HCT116 (cell line): ENCODE results near the gene TOP3B. TPM values are rescaled to one million over a fixed set of nuclear protein-coding genes. Genes with fewer than 3 reads are reported as not detected.

ENCODE experiments used
- ATAC-seq: fragments of 200-7000 bp; cut with Tn5 transposase; 2 replicates; pipeline ENCODE4 v1.9.1; 2020; ENCODE audit warnings: mild to moderate bottlenecking, moderate library complexity
- BruUV-seq: library from RNA; stranded (reverse); fragments of 400-500 nt; replicated peaks from 2 replicates; lab custom pipeline; 2021; lab: Mats Ljungman, UMichigan
- CTCF ChIA-PET: fragments of 300-600 bp; sonication (Branson Sonifier 250); formaldehyde crosslinking; loops from one replicate; lab custom pipeline; 2021; ENCODE audit warnings: antibody characterized with exemption; lab: Charles Lee
- POLR2A ChIA-PET: fragments of 300-600, 350-600 bp; sonication (Branson Sonifier 250); formaldehyde crosslinking; loops from one replicate; lab custom pipeline; 2021; ENCODE audit warnings: antibody characterized with exemption; lab: Charles Lee
- RAD21 ChIA-PET, 2 experiments: fragments of 300-600 bp; sonication (Branson Sonifier 250); formaldehyde crosslinking; loops; one replicate each; lab custom pipeline; 2023; ENCODE audit warnings: low total read pairs in 2 of 2; ENCODE audit not compliant: uncharacterized antibody in 2 of 2, unreplicated experiment in 2 of 2, low non-redundant PET in 1 of 2; lab: Charles Lee
- DNase-seq: peaks from one replicate; pipeline ENCODE4 v3.0.0-alpha.2; 2010; ENCODE audit warnings: low read depth, low spot score
- H2AFZ ChIP-seq: fragments of 200-600 bp; shearing (Covaris generic), sonication (generic); 2 replicates; pipeline ENCODE4 v1.6.1; 2017; ENCODE audit warnings: low read depth, mixed run types, mixed read lengths, antibody characterized with exemption, low read length; ENCODE audit not compliant: poor library complexity, severe bottlenecking
- H3K27ac ChIP-seq: 2 replicates; pipeline ENCODE4 v1.5.1; 2012; ENCODE audit warnings: low read depth, low read length
- H3K27me3 ChIP-seq: fragments of 200-600 bp; sonication (generic); 2 replicates; pipeline ENCODE4 v1.6.1; 2016; ENCODE audit warnings: mixed run types, low read length, mixed read lengths; ENCODE audit not compliant: insufficient read depth
- H3K36me3 ChIP-seq, 2 experiments: fragments of 200-500 bp in 1 of 2; fragments of 200-600 bp in 1 of 2; sonication (Bioruptor generic) in 1 of 2; sonication (generic) in 1 of 2; 2 replicates each; pipeline versions ENCODE4 v1.5.1 to v1.6.1; 2014 to 2016; ENCODE audit warnings: low read length in 2 of 2, inconsistent platforms in 1 of 2, mixed read lengths in 1 of 2, mixed run types in 1 of 2; ENCODE audit not compliant: insufficient read depth in 2 of 2, control insufficient read depth in 1 of 2
- H3K4me1 ChIP-seq, 2 experiments: fragments of 200-600 bp in 1 of 2; sonication (generic) in 1 of 2; 2 replicates each; pipeline versions ENCODE4 v1.5.1 to v1.6.1; 2012 to 2017; ENCODE audit warnings: low read length in 2 of 2, inconsistent platforms in 1 of 2, mild to moderate bottlenecking in 1 of 2, mixed read lengths in 1 of 2, mixed run types in 1 of 2, moderate library complexity in 1 of 2; ENCODE audit not compliant: insufficient read depth in 2 of 2, control insufficient read depth in 1 of 2
- H3K4me2 ChIP-seq: fragments of 200-600 bp; sonication (generic); 2 replicates; pipeline ENCODE4 v1.6.1; 2017; ENCODE audit warnings: mixed run types, low read length, mixed read lengths
- H3K4me3 ChIP-seq, 2 experiments: fragments of 200-600 bp in 1 of 2; sonication (generic) in 1 of 2; replicated peaks in 1 of 2; 2 replicates each; pipeline ENCODE4 v1.5.1; 2011 to 2016; ENCODE audit warnings: low read length in 2 of 2, control low read depth in 1 of 2, low read depth in 1 of 2, mild to moderate bottlenecking in 1 of 2, mixed read lengths in 1 of 2, mixed run types in 1 of 2
- H3K79me2 ChIP-seq: fragments of 200-600 bp; sonication (generic); 2 replicates; pipeline ENCODE4 v1.6.1; 2017; ENCODE audit warnings: mild to moderate bottlenecking, mixed run types, low read length, moderate library complexity, mixed read lengths; ENCODE audit not compliant: insufficient read depth
- H3K9ac ChIP-seq: fragments of 200-600 bp; sonication (generic); 2 replicates; pipeline ENCODE4 v1.6.1; 2016; ENCODE audit warnings: low read length, mixed read lengths
- H3K9me2 ChIP-seq: fragments of 200-600 bp; sonication (generic), shearing (Covaris generic); 2 replicates; pipeline ENCODE4 v1.6.1; 2017; ENCODE audit warnings: mixed run types, mild to moderate bottlenecking, moderate library complexity; ENCODE audit not compliant: insufficient read depth
- H3K9me3 ChIP-seq, 2 experiments: fragments of 200-500 bp in 1 of 2; fragments of 200-600 bp in 1 of 2; sonication (Bioruptor generic) in 1 of 2; sonication (generic) in 1 of 2; 2 replicates each; pipeline ENCODE4 v1.6.1; 2014 to 2017; ENCODE audit warnings: low read length in 2 of 2, mixed read lengths in 2 of 2, inconsistent platforms in 1 of 2, low read depth in 1 of 2, mild to moderate bottlenecking in 1 of 2, mixed run types in 1 of 2, moderate library complexity in 1 of 2; ENCODE audit not compliant: control insufficient read depth in 1 of 2, insufficient read depth in 1 of 2
- H4K20me1 ChIP-seq: fragments of 200-600 bp; sonication (generic), shearing (Covaris generic); 2 replicates; pipeline ENCODE4 v1.6.1; 2017; ENCODE audit warnings: mixed run types, mild to moderate bottlenecking, moderate library complexity; ENCODE audit not compliant: insufficient read depth
- CBX3 ChIP-seq: IDR thresholded peaks from 2 replicates; pipeline ENCODE4 v1.6.1; 2012; ENCODE audit warnings: low read depth
- CEBPB ChIP-seq: IDR thresholded peaks from 2 replicates; pipeline ENCODE4 v1.6.1; 2012; ENCODE audit warnings: low read depth
- EZH2 ChIP-seq: fragments of 200-600 bp; sonication (generic); IDR thresholded peaks from 2 replicates; pipeline ENCODE4 v1.6.1; 2017; ENCODE audit warnings: antibody characterized with exemption, mixed run types
- FOSL1 ChIP-seq: IDR thresholded peaks from 2 replicates; pipeline ENCODE4 v1.6.1; 2012; ENCODE audit warnings: low read depth
- TCF7L2 ChIP-seq: IDR thresholded peaks from 2 replicates; pipeline ENCODE4 v1.7.0; 2011; ENCODE audit warnings: borderline replicate concordance, inconsistent platforms; ENCODE audit not compliant: insufficient read depth, insufficient read length; ENCODE audit errors: extremely low read depth
- ZFX ChIP-seq: fragments of 450-650 bp; IDR thresholded peaks from 2 replicates; pipeline ENCODE4 v1.6.1; 2017
- ZNF274 ChIP-seq: fragments of 200-500 bp; sonication (Bioruptor generic); IDR thresholded peaks from 2 replicates; pipeline ENCODE4 v1.6.1; 2014; ENCODE audit warnings: mild to moderate bottlenecking, low read depth, low read length, inconsistent platforms
- intact Hi-C: fragments of 100-400 bp; cut with micrococcal nuclease; formaldehyde crosslinking; loops from 2 replicates; pipeline ENCODE4 v1.10.0; 2022
- total RNA-seq: library from RNA; stranded (reverse); gene quantifications from one replicate; pipeline ENCODE4 v1.2.1, GENCODE V29; 2021; ENCODE audit not compliant: unreplicated experiment
- TF ChIP-seq, protein P1 (sequence below): IDR thresholded peaks from 2 replicates; pipeline ENCODE4 v1.6.1; 2011; ENCODE audit warnings: mild to moderate bottlenecking, low read length, moderate library complexity; ENCODE audit not compliant: insufficient replicate concordance; ENCODE audit errors: extremely low read depth
- TF ChIP-seq, protein P2 (sequence below), 3 experiments: fragments of 200-600 bp in 1 of 3; sonication (generic) in 1 of 3; IDR thresholded peaks in 2 of 3; conservative IDR thresholded peaks in 1 of 3; 2 replicates each; pipeline ENCODE4 v1.5.1; 2012 to 2017; ENCODE audit warnings: low read depth in 2 of 3, low read length in 2 of 3, antibody characterized with exemption in 1 of 3, borderline replicate concordance in 1 of 3, control low read depth in 1 of 3, mild to moderate bottlenecking in 1 of 3, mixed read lengths in 1 of 3, mixed run types in 1 of 3, moderate library complexity in 1 of 3; ENCODE audit not compliant: insufficient read depth in 1 of 3

The TOP3B gene
- total RNA-seq, 1 experiment from 2014 or later = 50.1 TPM

DNA sequence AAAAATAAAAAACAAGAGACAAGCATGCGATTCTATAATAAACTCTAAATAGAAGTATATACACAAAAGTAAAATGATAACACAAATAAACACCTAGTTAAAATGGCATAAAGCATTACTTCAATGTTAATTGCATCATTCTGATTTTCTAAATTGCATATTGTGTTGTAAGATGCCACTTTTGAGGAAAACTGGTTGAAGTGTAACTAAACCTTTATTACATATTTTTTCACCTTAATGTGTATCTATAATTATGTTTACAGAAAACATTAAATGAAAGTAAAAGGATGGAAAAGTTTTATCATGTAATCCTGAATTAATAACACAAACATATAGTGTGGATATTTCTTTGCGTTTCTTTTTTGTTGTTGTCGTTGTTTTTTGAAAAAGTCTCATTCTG is 45.4 kb upstream of the TOP3B start:
- no peak for TF ChIP-seq ZNF274
- TF ChIP-seq TCF7L2 = no peak
- TF ChIP-seq EZH2 = no peak
- TF ChIP-seq, protein P1, sequence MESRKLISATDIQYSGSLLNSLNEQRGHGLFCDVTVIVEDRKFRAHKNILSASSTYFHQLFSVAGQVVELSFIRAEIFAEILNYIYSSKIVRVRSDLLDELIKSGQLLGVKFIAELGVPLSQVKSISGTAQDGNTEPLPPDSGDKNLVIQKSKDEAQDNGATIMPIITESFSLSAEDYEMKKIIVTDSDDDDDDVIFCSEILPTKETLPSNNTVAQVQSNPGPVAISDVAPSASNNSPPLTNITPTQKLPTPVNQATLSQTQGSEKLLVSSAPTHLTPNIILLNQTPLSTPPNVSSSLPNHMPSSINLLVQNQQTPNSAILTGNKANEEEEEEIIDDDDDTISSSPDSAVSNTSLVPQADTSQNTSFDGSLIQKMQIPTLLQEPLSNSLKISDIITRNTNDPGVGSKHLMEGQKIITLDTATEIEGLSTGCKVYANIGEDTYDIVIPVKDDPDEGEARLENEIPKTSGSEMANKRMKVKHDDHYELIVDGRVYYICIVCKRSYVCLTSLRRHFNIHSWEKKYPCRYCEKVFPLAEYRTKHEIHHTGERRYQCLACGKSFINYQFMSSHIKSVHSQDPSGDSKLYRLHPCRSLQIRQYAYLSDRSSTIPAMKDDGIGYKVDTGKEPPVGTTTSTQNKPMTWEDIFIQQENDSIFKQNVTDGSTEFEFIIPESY = no peak
- TF ChIP-seq CBX3 = no peak
- TF ChIP-seq, protein P2, sequence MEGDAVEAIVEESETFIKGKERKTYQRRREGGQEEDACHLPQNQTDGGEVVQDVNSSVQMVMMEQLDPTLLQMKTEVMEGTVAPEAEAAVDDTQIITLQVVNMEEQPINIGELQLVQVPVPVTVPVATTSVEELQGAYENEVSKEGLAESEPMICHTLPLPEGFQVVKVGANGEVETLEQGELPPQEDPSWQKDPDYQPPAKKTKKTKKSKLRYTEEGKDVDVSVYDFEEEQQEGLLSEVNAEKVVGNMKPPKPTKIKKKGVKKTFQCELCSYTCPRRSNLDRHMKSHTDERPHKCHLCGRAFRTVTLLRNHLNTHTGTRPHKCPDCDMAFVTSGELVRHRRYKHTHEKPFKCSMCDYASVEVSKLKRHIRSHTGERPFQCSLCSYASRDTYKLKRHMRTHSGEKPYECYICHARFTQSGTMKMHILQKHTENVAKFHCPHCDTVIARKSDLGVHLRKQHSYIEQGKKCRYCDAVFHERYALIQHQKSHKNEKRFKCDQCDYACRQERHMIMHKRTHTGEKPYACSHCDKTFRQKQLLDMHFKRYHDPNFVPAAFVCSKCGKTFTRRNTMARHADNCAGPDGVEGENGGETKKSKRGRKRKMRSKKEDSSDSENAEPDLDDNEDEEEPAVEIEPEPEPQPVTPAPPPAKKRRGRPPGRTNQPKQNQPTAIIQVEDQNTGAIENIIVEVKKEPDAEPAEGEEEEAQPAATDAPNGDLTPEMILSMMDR (IDR thresholded peaks at IDR 0.05 in 2 of 3, conservative IDR thresholded peaks at IDR 0.05 in 1 of 3; ENCODE audit: borderline replicate concordance in 1 of 3, insufficient read depth in 1 of 3, low read depth in 2 of 3, low read length in 2 of 3) = no peak
- no peak for TF ChIP-seq FOSL1
- no peak for TF ChIP-seq CEBPB
- no peak for TF ChIP-seq ZFX
- RAD21 ChIA-PET = no interaction called here
- Histone ChIP-seq H4K20me1 (no peaks in the 10 kb centered on the region), H3K9me2 (no peaks in the 10 kb centered on the region), H3K4me1 (no peaks in the 10 kb centered on the region), H3K79me2 (no peaks in the 10 kb centered on the region), H3K4me2 (no peak overlapping the region), H3K36me3 (no peaks in the 10 kb centered on the region), H3K27me3 (no peaks in the 10 kb centered on the region), H3K9ac (no peak overlapping the region), H3K27ac (no peak overlapping the region), H2AFZ (no peak overlapping the region), H3K4me3 (no peak overlapping the region), H3K9me3 (no peaks in the 10 kb centered on the region)
- no peak for ATAC-seq
- POLR2A ChIA-PET = no interaction called here
- no TSS peak for BruUV-seq
- intact Hi-C loops = no loop called here
- no peak for DNase-seq
- CTCF ChIA-PET = no interaction called here
